ENCODE results near the gene SLC25A43.

SLC25A43 gene

GRCh38 chrX:119410854-119411253 lies 11.7 kb downstream of the SLC25A43 start:
- no peak for TF ChIP-seq CTCF (IDR thresholded peaks at IDR 0.05; ENCODE audit: low read depth, low read length)

GRCh38 chrX:119411959-119412358 lies 12.8 kb downstream of the SLC25A43 start:
- no peak for TF ChIP-seq CTCF (IDR thresholded peaks at IDR 0.05; ENCODE audit: low read depth, low read length)
- DNase-seq (ENCODE audit: extremely low read depth, low read depth) = no peak

More at GRCh38 chrX:119410854-119411253, 11.7 kb downstream of the SLC25A43 start:
- DNase-seq (ENCODE audit: extremely low read depth, low read depth) = no peak

- DNase-seq (ENCODE audit: extremely low read depth, low read depth) = no peak
- TF ChIP-seq CTCF (IDR thresholded peaks at IDR 0.05; ENCODE audit: low read depth, low read length) = no peak
Measured at GRCh38 chrX:119417376-119417775, 18.2 kb downstream of the SLC25A43 start.

- peak; percentile 25 for TF ChIP-seq CTCF (IDR thresholded peaks at IDR 0.05; ENCODE audit: low read depth, low read length)
- DNase-seq (ENCODE audit: extremely low read depth, low read depth) = no peak
Measured at GRCh38 chrX:119417842-119418241, 18.7 kb downstream of the SLC25A43 start.

GRCh38 chrX:119419146-119419545 lies 20.0 kb downstream of the SLC25A43 start:
- DNase-seq (ENCODE audit: extremely low read depth, low read depth) = no peak
- TF ChIP-seq CTCF (IDR thresholded peaks at IDR 0.05; ENCODE audit: low read depth, low read length) = no peak

GRCh38 chrX:119419898-119420297 lies 20.8 kb downstream of the SLC25A43 start:
- DNase-seq (ENCODE audit: extremely low read depth, low read depth) = no peak
- TF ChIP-seq CTCF (IDR thresholded peaks at IDR 0.05; ENCODE audit: low read depth, low read length) = no peak

GRCh38 chrX:119421016-119421705 lies 22.0 kb downstream of the SLC25A43 start:
- DNase-seq (ENCODE audit: extremely low read depth, low read depth) = no peak
- TF ChIP-seq CTCF (IDR thresholded peaks at IDR 0.05; ENCODE audit: low read depth, low read length) = no peak

Measured in AG09319 (cell line).